Kidney (tissue), 14 donors: ENCODE data around the gene ZNF618. TPM values are rescaled to one million over a fixed set of nuclear protein-coding genes. Genes with fewer than 3 reads are reported as not detected.

Experiments
- DNase-seq, 5 donors: peaks; one replicate each; pipeline ENCODE4 v3.0.0-alpha.2; 2013 to 2020
- FAIRE-seq: peaks from 2 replicates; lab custom pipeline; 2012; peaks lifted over from hg19 to GRCh38; lab: Jason Lieb, UNC
- H3K27ac ChIP-seq, 2 donors: one replicate each; pipeline ENCODE4 v1.7.0; 2013; ENCODE audit warnings: low read depth in 2 of 2, low read length in 2 of 2, inconsistent platforms in 1 of 2
- H3K27me3 ChIP-seq: one replicate; pipeline ENCODE4 v1.7.1; 2013; ENCODE audit warnings: low read length, inconsistent platforms; ENCODE audit not compliant: control insufficient read depth, insufficient read depth
- H3K36me3 ChIP-seq, 3 donors: one replicate each; pipeline versions ENCODE4 v1.7.0 to v1.7.1; 2013; ENCODE audit warnings: low read length in 3 of 3, control low read depth in 1 of 3, inconsistent platforms in 1 of 3; ENCODE audit not compliant: insufficient read depth in 3 of 3, control insufficient read depth in 2 of 3
- H3K4me1 ChIP-seq, 3 donors: one replicate each; pipeline versions ENCODE4 v1.7.0 to v1.7.1; 2013; ENCODE audit warnings: low read length in 3 of 3, inconsistent platforms in 1 of 3, low read depth in 1 of 3; ENCODE audit not compliant: control insufficient read depth in 2 of 3, insufficient read depth in 2 of 3
- H3K4me3 ChIP-seq, 3 donors: one replicate each; pipeline versions ENCODE4 v1.7.0 to v1.8.1; 2013; ENCODE audit warnings: low read length in 3 of 3, control low read depth in 1 of 3, inconsistent platforms in 1 of 3
- H3K9ac ChIP-seq, 3 donors: one replicate each; pipeline versions ENCODE4 v1.7.0 to v1.7.1; 2013; ENCODE audit warnings: low read length in 3 of 3, control low read depth in 1 of 3, inconsistent platforms in 1 of 3
- H3K9me3 ChIP-seq, 3 donors: one replicate each; pipeline versions ENCODE4 v1.7.0 to v1.7.1; 2013; ENCODE audit warnings: low read length in 3 of 3, control low read depth in 1 of 3, inconsistent platforms in 1 of 3; ENCODE audit not compliant: control insufficient read depth in 2 of 3, insufficient read depth in 1 of 3
- CTCF ChIP-seq: IDR thresholded peaks from 3 replicates; pipeline ENCODE4 v1.5.1; 2012; ENCODE audit warnings: mild to moderate bottlenecking, moderate library complexity, borderline replicate concordance; ENCODE audit not compliant: insufficient read depth; ENCODE audit errors: extremely low read depth
- intact Hi-C: fragments of 100-400 bp; cut with DNase I; formaldehyde crosslinking; loops from one replicate; pipeline ENCODE4 v1.11.1; 2022
- polyA plus RNA-seq: library from polyadenylated mRNA; stranded (reverse); fragments of 350-450 nt; fragmentation: Illumina TruSeq; extraction: RNeasy Lipid Tissue Mini Kit (QIAGEN cat#74804); gene quantifications from one replicate; pipeline ENCODE4 v1.2.3, GENCODE V29; 2014; ENCODE audit warnings: low read depth, low replicate concordance; ENCODE audit not compliant: insufficient read depth
- total RNA-seq: library from RNA; stranded (reverse); fragmentation: NEBNext Ultra II Directional; extraction: Animal tissue kit (Norgen Biotek cat#: 25700); gene quantifications from one replicate; pipeline ENCODE4 v1.2.1, GENCODE V29; 2021
- donor health status: control.
- donor health status: control.
- donor health status: control.
- donor health status: control.
- donor health status: control.
- donor health status: DM: yes; HTN: yes; CAD: no.
- donor health status: Normal renal cell carcinoma (clear cell type).

ZNF618 gene
- total and polyA plus RNA-seq, 2 donors from 2014 or later, result 5.6 to 31.9 TPM

DNA sequence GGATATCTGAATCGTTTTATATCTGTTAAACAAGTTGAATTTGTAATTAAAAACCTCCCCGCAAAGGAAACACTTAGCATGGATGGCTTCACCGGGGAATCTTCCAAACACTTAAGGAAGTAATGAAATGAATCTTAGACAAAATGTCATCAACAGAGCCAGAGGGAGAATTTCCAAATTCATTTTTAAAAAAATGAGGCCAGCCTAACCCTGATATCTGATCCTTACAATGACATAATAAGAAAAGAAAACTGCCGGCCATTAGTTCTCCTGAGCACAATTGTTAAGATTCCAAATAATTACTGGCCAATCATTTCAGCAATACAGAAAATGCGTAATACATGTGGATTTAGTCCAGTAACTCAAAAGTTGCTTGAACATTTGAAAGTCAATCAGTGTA, 229.1 kb downstream of the ZNF618 start:
- DNase-seq (no peak), FAIRE-seq (no peak)
- H3K27ac ChIP-seq, result no peak overlapping the region
- TF ChIP-seq CTCF, result no peak
- H3K9me3 ChIP-seq, result peaks cover 0 to 2% (median 0%) of the 10 kb centered on the region in 3 donors
- H3K36me3 ChIP-seq, result no peaks in the 10 kb centered on the region
- H3K4me3 ChIP-seq, result no peak overlapping the region
- no peaks in the 10 kb centered on the region for H3K27me3 ChIP-seq
- peaks cover 0 to 6% (median 6%) of the 10 kb centered on the region in 3 donors for H3K4me1 ChIP-seq
- H3K9ac ChIP-seq, result no peak overlapping the region
- intact Hi-C loops, result no loop called here

Other genes with a start within 250 kb of the ZNF618 start
- gene AMBP, start 202.0 kb downstream of the ZNF618 start, total RNA-seq, result 5.3 TPM
- 43.5 TPM for gene AMBP, start 202.0 kb downstream of the ZNF618 start, polyA plus RNA-seq
- gene KIF12, start 223.0 kb downstream of the ZNF618 start, total RNA-seq, result 202 TPM
- gene KIF12, start 223.0 kb downstream of the ZNF618 start, polyA plus RNA-seq, result 155 TPM